HCEC 1CT (cell line): ENCODE data around the gene KAT5.
"Not testable (repeated sequence)": the region's sequence is repeated elsewhere in the genome, so short reads cannot be mapped to it uniquely, and the experiment has no call there.

Experiments
- DNase-seq: peaks from one replicate; pipeline ENCODE4 v3.0.0-alpha.2; 2017

KAT5 gene

DNA sequence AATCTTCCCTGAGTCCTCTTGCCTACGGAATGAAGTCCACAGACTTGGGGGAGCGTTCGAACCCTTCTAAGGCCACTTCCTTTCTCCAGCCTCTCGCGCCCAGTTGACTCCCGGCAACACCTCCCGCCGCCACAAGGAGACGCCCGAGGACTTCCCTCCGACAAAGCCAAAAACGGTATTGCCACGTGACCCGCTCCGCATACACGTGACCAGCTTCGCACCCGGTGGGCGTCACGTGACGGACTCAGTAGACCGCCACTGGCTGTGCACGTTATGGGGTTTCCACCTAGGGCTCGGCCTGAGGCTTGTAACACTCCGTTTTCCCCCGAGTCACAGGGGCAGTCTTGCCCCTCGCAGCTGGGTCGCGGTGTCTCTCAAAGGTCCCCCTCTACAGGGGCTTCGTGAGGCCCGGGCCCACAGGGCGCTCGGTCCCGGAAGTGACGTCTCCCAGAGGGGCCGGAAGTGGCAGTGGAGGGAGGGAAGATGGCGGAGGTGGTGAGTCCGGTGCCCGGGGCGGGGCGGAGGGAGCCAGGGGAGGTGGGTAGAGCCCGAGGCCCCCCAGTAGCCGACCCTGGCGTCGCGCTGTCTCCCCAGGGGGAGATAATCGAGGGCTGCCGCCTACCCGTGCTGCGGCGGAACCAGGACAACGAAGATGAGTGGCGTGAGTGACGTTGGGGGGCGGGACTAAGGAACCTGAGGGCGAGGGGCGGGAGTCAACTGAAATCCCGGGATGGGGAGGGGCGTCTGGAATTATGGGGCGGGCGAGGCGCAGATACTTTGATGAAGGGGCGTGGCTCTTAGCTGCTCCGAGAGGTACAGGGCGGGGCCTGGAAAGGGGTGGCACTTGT, at the start of gene KAT5:
Gene KAT5 (plus strand): TSS at position 468 of the 848 bp plus-strand sequence. CDS start 16 bp downstream, at position 484.
- DNase-seq = peak; percentile 97

DNA sequence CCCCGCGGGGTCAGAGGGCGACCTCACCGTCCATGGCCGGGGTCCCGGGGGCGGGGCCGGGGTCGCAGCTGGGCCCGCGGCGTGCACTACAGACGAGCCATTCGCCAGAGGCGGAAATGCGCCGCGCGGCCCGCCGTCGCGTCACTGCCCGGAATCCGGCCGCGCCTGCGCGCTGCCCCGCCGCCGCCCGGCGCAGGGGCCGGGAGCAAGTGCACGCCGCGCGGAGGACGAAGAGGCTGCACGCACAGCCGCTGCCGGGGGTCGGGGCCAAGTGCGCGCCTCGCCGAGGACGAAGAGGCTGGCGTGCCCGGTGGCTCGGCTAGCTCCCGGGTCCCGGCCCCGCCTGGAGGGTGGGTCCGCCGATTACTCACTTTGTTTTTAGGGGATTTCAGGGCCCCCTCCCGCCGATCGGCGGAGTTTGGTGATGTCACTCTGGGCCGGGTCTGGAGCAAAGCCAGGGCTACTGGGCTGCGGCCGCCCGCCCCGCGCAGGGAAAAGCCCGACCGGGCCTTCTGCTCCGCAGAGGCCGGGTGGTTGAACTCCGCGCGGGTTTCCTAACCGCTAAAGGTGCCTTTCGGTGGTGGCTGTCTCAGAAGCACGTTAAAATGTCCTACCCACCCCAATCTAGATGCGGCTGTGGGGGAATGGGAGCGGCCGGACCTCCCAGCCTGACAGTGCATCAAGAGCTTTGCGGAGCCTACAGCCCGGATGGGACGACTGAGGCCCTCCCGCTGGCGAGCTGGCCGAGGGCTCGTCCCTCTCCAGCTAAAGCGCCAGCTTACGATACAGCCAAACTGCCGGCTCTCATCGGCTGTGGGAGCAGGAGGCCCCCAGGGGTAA, 49.0 kb upstream of the KAT5 start, which contains the start of gene RELA:
Gene RELA (minus strand): TSS at position 118 of the 840 bp plus-strand sequence. CDS start 84 bp downstream, at position 34.
- peak; percentile 96 for DNase-seq

DNA sequence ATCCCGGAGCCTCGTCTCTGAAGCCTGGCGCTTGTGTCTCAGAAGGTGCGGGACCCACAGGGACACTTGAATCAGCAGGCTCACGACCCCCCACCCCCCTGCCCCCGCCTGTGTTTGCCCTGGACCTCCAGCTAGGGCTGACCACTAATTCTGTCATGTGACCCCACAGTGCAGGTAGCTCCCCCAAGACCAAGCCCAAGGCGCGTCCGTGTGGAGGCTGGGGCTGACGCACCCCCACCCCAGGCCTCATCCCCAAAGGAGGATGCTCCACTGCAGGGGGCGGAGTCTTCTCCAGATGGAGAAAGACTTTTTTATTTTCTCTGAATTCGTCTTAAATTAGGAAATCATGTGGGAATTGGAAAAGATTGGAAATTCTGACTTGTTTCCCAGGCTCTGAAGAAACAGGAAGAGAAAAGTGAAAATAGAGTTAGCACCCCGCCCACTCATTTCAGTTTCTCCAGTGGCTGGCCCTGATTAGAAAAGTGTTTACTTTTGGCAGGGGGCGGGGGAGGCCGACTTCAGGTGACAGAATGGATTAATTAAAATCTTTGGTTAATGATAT, 48.3 kb upstream of the KAT5 start:
- DNase-seq = peak; percentile 34

- DNase-seq = no peak
Measured at GRCh38 chr11:65672180-65672860, 39.7 kb upstream of the KAT5 start.

DNA sequence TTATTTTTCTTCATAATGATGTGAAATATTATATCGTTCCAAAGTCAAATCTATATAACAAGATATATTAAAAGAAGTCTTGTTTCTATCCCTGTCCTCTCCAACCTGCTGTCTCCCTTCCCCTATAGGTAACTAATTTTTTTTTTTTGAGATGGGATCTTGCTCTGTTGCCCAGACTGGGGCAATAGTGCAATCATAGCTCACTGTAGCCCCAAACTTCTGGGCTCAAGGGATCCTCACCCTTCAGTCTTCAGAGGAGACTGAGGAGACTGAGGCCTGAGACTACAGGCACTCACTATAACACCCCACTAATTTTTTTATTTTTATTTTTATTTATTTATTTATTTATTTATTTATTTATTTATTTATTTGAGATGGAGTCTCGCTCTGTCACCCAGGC, 39.1 kb upstream of the KAT5 start:
- no peak for DNase-seq

- no peak for DNase-seq
Measured at GRCh38 chr11:65680192-65680743, 31.8 kb upstream of the KAT5 start.

DNA sequence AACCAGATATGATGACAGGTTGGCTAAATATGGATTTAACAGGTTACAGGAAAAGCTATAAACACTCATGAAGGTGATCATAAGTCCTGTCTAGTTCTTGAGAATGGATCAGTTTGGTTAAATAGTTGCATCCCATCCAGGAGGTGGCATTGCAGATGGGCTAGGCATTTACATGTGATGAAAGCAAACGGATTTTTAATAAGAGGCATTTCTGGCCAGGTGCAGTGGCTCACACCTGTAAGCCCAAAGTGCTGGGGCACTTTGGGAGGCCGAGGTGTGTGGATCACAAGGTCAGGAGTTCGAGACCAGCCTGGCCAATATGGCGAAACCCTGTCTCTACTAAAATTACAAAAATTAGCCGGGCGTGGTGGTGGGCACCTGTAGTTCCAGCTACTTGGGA, 28.6 kb upstream of the KAT5 start:
- DNase-seq = not testable (repeated sequence)

GRCh38 chr11:65685981-65686380, 26.1 kb upstream of the KAT5 start:
- no peak for DNase-seq

DNA sequence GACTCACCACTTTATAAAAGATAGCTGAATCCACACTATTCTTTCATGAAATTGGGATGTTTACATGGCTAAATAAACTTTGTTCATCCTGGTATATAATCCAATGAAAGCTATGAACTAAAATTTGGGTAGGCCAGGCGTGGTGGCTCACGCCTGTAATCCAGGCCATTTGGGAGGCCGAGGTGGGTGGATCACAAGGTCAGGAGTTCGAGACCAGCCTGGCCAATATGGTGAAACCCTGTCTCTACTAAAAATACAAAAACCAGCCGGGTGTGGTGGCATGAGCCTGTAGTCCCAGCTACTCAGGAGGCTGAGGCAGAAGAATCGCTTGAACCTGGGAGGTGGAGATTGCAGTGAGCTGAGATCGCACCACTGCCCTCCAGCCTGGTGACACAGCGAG, 20.2 kb upstream of the KAT5 start:
- DNase-seq = not testable (repeated sequence)

- DNase-seq = no peak
Measured at GRCh38 chr11:65692367-65692766, 19.7 kb upstream of the KAT5 start.

DNA sequence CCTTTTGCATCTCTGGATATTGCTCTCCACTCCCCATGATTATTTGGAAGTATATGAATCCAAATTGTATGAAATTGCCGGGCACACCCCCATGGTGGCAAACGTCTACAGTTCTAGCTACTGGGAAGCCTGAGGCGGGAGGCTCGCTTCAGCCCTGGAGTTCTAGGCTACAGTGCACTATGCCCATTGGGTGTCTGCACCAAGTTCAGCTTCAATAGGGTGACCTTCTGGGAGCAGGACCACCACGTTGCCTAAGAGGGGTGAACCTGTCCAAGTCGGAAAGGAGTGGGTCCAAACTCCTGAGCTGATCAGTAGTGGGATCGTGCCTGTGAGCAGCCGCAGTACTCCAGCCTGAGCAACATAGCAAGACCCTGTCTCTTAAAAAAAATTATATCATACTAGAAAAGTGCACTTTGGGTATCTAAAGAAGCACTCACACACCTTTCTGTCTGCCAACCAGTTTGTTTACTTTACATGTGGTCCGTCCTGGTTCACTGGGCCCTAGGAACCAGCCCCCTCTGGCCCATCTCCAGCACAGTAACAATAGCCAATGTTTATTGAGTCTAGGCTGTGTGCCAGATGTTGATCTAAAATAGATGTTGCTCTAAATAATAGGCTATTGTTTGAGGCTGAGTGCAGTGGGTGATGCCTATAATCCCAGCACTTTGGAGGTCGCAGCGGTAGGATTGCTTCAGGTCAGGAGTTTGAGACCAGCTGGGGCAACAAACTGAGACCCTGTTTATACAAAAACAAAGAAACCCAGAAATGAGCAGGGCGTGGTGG, 16.4 kb upstream of the KAT5 start:
- no peak for DNase-seq

- DNase-seq = no peak
Measured at GRCh38 chr11:65696802-65697552, 15.1 kb upstream of the KAT5 start.

DNA sequence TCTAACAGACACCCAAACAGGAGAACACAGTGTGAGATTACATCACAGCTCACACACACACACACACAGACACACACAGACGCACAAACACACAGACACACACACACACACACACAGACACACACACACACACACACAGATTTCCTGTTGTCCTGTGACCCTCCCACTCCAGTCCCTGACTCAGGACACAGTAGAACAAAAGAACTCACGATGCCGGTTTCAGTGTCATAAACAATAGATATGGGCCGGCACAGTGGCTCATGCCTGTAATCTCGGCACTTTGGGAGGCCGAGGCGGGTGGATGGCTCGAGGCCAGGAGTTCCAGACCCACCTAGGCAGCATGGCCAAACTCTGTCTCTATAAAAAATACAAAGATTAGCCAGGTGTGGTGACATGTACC, 13.8 kb upstream of the KAT5 start:
- DNase-seq = no peak

DNA sequence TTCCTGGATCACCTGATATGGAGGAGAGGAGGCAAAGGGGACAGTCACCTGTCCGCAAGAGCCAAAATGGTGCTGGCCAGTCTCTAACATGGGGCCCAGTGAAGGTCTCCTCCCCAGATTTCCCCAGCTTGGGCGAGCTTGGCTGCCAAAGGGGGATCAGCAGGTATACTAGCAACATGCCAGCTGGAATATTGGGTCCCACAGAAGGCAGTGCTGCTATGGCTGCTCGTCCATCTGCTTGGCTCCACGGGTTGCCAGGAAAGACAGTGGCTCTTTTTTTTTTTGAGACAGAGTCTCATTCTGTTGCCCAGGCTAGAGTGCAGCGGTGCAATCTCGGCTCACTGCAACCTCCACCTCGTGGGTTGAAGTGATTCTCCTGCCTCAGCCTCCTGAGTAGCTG, 12.7 kb upstream of the KAT5 start:
- DNase-seq = no peak

DNA sequence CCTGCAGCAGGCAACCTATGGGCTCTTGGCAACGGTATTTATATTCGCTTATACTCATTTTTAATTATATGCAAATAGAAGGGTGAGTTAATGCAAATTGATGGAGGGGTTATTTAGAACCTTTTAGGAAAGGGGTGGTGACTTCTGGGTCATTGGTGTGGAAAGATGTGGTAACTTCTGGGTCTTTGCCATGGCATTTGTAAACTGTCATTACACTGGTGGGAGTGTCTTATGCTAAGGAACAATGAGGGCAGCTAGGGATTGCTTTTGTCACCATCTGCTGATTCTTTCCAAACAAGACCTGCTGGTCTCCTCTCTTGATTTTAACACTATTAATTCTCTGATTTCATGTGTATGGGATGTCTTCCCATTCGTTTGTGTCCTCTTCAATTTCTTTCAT, 11.7 kb upstream of the KAT5 start:
- DNase-seq = no peak

DNA sequence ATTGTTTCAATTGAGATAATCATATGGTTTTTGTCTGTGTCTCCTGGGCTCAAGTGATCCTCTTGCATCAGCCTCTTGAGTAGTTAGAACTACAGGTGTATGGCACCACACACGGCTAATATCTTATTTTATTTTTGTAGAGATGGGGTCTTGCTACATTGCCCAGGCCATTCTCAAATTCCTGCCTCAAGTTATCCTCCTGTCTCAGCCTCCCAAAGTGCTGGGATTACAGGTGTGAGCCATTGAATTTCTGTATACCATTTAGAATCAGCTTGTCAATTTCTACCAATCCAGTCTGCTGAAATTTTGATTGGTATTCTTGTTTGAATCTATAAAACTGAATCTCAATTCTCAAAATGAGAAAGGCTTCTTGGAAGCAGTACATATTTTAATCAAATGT, 10.4 kb upstream of the KAT5 start:
- no peak for DNase-seq

GRCh38 chr11:65703846-65704245, 8.2 kb upstream of the KAT5 start:
- no peak for DNase-seq

DNA sequence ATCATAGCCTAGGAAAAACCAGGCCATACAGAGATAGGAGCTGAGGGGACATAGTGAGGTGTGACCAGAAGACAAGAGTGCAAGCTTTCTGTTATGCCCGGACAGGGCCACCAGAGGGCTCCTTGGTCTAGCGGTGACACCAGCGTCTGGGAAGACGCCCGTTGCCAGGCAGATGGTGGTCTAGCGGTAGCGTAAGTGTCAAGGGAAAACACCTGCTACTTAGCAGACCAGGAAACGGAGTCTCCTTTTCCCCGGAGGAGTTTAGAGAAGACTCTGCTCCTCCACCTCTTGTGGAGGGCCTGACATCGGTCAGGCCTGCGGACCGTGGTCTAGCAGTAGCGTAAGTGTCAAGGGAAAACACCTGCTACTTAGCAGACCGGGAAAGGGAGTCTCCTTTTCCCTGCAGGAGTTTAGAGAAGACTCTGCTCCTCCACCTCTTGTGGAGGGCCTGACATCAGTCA, 5.7 kb upstream of the KAT5 start:
- DNase-seq = not testable (repeated sequence)

- not testable (repeated sequence) for DNase-seq
Measured at GRCh38 chr11:65707002-65707401, 5.0 kb upstream of the KAT5 start.

DNA sequence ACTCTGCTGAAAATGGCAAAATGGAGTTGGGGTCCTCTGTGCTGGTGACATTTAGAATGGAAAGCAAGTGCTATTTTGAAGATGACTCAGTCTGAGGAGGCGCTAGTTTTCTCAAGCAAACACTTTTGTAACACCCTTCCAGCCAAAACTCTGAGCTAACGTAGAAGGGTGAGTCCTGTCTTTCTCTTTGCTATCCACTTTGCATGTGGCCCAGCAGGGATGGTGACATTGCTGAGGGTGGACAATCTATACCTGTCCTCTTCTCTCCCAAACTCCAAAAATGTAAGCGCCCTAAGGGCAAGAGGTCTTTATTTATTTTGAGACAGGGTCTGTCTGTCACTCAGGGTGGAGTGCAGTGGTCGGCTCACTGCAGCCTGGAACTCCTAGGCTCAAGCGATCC, 3.6 kb upstream of the KAT5 start:
- DNase-seq = no peak

DNA sequence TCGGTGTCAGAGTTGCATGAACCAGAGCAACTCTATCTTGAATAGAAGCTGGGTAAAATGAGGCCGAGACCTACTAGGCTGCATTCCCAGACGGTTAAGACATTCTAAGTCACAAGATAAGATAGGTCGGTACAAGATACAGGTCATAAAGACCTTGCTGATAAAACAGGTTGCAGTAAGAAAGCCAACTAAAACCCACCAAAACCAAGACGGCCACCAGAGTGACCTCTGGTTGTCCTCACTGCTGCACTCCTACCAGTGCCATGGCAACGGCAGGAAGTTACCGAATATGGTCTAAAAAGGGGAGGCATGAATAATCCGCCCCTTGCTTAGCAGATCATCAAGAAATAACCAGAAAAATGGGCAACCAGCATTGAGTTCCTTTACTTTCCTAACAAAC, 2.4 kb upstream of the KAT5 start:
- no peak for DNase-seq
